GM10847 (cell line): Measurements from ENCODE around the gene DLEC1.

Experiments used
- POLR2A ChIP-seq: IDR thresholded peaks from 2 replicates; pipeline ENCODE4 v1.6.1; 2011; ENCODE audit not compliant: insufficient read length; ENCODE audit errors: extremely low read depth

Gene DLEC1

GRCh38 chr3:38022301-38022700, 16.7 kb upstream of the DLEC1 start:
- TF ChIP-seq POLR2A = no peak

- TF ChIP-seq POLR2A = no peak
Measured at GRCh38 chr3:38022896-38023709, 15.9 kb upstream of the DLEC1 start.

GRCh38 chr3:38026856-38027255, 12.2 kb upstream of the DLEC1 start:
- no peak for TF ChIP-seq POLR2A

GRCh38 chr3:38027466-38028465, 11.2 kb upstream of the DLEC1 start:
- TF ChIP-seq POLR2A = no peak

- no peak for TF ChIP-seq POLR2A
Measured at GRCh38 chr3:38028621-38029361, 10.2 kb upstream of the DLEC1 start.

GRCh38 chr3:38029400-38030125, 9.4 kb upstream of the DLEC1 start, which contains the start of gene PLCD1:
PLCD1 (minus strand) TSS chr3:38029642; CDS start chr3:38029539, 103 bp downstream.
- no peak for TF ChIP-seq POLR2A

- TF ChIP-seq POLR2A = no peak
Measured at GRCh38 chr3:38030126-38031021, 8.6 kb upstream of the DLEC1 start.

GRCh38 chr3:38031022-38031994, 7.7 kb upstream of the DLEC1 start:
- no peak for TF ChIP-seq POLR2A

- no peak for TF ChIP-seq POLR2A
Measured at GRCh38 chr3:38032328-38032865, 6.6 kb upstream of the DLEC1 start.

- TF ChIP-seq POLR2A = no peak
Measured at GRCh38 chr3:38036286-38036685, 2.7 kb upstream of the DLEC1 start.

- TF ChIP-seq POLR2A = no peak
Measured at GRCh38 chr3:38036906-38037305, 2.1 kb upstream of the DLEC1 start.

- no peak for TF ChIP-seq POLR2A
Measured at GRCh38 chr3:38038447-38038911, 529 bp upstream of the DLEC1 start.
